Lower lobe of right lung (tissue), 2 donors: ENCODE data around the gene LGI2. TPM values are rescaled to one million over a fixed set of nuclear protein-coding genes. Genes with fewer than 3 reads are reported as not detected.

Experiments used
- ATAC-seq, 2 donors: fragments of 200-7000 bp; cut with Tn5 transposase; one replicate each; pipeline ENCODE4 v1.9.1; 2020 to 2022; ENCODE audit warnings: mild to moderate bottlenecking in 2 of 2, moderate library complexity in 2 of 2
- DNase-seq: peaks from one replicate; pipeline ENCODE4 v3.0.0-alpha.2; 2020
- H3K27ac ChIP-seq: fragments of 200-600 bp; one replicate; pipeline ENCODE4 v1.8.0; 2022
- H3K27me3 ChIP-seq: fragments of 200-600 bp; one replicate; pipeline ENCODE4 v1.8.0; 2022; ENCODE audit warnings: low read depth
- H3K36me3 ChIP-seq: fragments of 200-600 bp; one replicate; pipeline ENCODE4 v1.8.0; 2022; ENCODE audit warnings: mild to moderate bottlenecking
- H3K4me1 ChIP-seq: fragments of 200-600 bp; one replicate; pipeline ENCODE4 v1.8.0; 2022
- H3K4me3 ChIP-seq: fragments of 200-600 bp; one replicate; pipeline ENCODE4 v1.8.0; 2022; ENCODE audit warnings: mild to moderate bottlenecking
- H3K9me3 ChIP-seq: fragments of 200-600 bp; one replicate; pipeline ENCODE4 v1.8.0; 2022
- intact Hi-C: fragments of 100-400 bp; cut with DNase I; formaldehyde crosslinking; loops from one replicate; pipeline ENCODE4 v1.11.0; 2022
- long read RNA-seq: library from polyadenylated mRNA; unstranded; transcript quantifications from one replicate; pipeline ENCODE4 v2.0.0, GENCODE V29; 2021
- total RNA-seq: library from RNA; stranded (reverse); fragmentation: NEBNext Ultra II Directional; extraction: Animal tissue kit (Norgen Biotek cat#: 25700); gene quantifications from one replicate; pipeline ENCODE4 v1.2.1, GENCODE V29; 2021
- TF ChIP-seq, protein P1 (sequence below): fragments of 200-600 bp; IDR thresholded peaks from one replicate; pipeline ENCODE4 v1.8.0; 2022; ENCODE audit warnings: antibody characterized with exemption, mild to moderate bottlenecking
- donor health status: DM: no; HTN: yes; CAD: no; lungs with severe emphysema.

The LGI2 gene, protein sequence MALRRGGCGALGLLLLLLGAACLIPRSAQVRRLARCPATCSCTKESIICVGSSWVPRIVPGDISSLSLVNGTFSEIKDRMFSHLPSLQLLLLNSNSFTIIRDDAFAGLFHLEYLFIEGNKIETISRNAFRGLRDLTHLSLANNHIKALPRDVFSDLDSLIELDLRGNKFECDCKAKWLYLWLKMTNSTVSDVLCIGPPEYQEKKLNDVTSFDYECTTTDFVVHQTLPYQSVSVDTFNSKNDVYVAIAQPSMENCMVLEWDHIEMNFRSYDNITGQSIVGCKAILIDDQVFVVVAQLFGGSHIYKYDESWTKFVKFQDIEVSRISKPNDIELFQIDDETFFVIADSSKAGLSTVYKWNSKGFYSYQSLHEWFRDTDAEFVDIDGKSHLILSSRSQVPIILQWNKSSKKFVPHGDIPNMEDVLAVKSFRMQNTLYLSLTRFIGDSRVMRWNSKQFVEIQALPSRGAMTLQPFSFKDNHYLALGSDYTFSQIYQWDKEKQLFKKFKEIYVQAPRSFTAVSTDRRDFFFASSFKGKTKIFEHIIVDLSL
- 1.3 TPM for total RNA-seq
- long read RNA-seq, partial matches to known transcripts: 0 of 1 reads
- long read RNA-seq, other reads (novel, unspliced or antisense): 1 of 1 reads

DNA sequence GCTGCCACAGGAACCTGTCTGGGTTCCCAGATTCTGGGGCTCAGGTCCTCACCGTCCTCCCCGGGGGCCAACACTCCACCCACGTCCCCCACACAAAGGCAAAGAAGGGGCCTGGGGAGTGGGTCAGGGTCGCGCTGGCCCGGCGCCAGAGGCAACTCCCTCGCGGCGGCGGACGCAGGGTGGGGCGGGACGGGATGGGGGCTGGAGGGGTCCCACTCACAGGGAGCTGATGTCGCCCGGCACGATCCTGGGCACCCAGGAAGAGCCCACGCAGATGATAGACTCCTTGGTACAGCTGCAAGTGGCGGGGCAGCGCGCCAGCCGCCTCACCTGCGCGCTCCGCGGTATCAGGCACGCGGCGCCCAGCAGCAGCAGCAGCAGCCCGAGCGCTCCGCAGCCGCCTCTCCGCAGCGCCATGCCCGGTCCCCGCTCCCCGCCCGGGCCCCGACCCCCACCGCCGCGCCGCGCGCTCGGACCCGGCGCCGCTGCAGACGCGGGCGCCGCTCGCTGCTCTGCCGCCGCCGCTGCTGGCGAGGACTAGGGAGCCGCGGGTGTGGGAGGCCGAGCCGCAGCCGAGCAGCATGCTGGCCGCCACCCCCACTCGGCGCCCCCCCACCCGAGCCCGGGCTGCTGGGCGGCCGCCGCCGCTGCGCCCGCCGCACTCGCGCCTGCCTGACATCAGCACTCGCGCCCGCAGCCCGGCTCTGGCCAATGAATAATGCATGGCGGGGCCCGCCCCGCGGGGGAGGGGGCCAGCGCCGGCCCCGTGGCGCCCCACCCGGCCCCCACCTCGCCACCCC lies at the start of gene LGI2:
Gene LGI2 (minus strand): TSS at position 670 of the 800 bp plus-strand sequence. CDS start 253 bp downstream, at position 417.
- Histone ChIP-seq H3K27me3 (peaks cover 37% of the 10 kb centered on the region), H3K9me3 (no peaks in the 10 kb centered on the region), H3K36me3 (no peaks in the 10 kb centered on the region), H3K4me1 (peaks cover 11% of the 10 kb centered on the region), H3K4me3 (peak within 1 kb of the TSS; percentile 55), H3K27ac (no peak within 1 kb of the TSS)
- TF ChIP-seq, protein P1, sequence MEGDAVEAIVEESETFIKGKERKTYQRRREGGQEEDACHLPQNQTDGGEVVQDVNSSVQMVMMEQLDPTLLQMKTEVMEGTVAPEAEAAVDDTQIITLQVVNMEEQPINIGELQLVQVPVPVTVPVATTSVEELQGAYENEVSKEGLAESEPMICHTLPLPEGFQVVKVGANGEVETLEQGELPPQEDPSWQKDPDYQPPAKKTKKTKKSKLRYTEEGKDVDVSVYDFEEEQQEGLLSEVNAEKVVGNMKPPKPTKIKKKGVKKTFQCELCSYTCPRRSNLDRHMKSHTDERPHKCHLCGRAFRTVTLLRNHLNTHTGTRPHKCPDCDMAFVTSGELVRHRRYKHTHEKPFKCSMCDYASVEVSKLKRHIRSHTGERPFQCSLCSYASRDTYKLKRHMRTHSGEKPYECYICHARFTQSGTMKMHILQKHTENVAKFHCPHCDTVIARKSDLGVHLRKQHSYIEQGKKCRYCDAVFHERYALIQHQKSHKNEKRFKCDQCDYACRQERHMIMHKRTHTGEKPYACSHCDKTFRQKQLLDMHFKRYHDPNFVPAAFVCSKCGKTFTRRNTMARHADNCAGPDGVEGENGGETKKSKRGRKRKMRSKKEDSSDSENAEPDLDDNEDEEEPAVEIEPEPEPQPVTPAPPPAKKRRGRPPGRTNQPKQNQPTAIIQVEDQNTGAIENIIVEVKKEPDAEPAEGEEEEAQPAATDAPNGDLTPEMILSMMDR: no peak
- ATAC-seq (peak; percentile 60 to 61), DNase-seq (peak; percentile 55)
- intact Hi-C loops: no loop called here

DNA sequence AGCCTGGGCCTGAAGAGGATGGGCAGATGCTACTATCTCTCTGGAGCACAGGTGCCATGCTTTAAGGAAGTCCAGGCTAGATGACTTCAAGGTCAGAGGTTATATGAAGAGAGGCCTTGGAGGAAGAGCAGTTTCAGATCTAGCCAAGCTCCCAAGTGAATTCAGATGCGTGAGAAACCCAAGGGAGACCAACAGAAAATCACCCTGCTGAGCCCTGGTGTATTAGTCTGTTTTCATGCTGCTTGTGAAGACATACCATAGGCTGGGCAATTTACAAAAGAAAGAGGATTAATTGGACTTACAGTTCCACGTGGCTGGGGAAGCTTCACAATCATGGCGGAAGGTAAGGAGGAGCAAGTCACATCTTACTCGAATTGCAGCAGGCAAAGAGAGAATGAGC lies 47.8 kb upstream of the LGI2 start:
- Histone ChIP-seq H3K36me3 (no peaks in the 10 kb centered on the region), H3K27ac (no peak overlapping the region), H3K27me3 (no peaks in the 10 kb centered on the region), H3K4me3 (no peak overlapping the region), H3K4me1 (no peaks in the 10 kb centered on the region), H3K9me3 (no peaks in the 10 kb centered on the region)
- intact Hi-C loops: no loop called here
- TF ChIP-seq, protein P1: no peak
- ATAC-seq (no peak), DNase-seq (no peak)

DNA sequence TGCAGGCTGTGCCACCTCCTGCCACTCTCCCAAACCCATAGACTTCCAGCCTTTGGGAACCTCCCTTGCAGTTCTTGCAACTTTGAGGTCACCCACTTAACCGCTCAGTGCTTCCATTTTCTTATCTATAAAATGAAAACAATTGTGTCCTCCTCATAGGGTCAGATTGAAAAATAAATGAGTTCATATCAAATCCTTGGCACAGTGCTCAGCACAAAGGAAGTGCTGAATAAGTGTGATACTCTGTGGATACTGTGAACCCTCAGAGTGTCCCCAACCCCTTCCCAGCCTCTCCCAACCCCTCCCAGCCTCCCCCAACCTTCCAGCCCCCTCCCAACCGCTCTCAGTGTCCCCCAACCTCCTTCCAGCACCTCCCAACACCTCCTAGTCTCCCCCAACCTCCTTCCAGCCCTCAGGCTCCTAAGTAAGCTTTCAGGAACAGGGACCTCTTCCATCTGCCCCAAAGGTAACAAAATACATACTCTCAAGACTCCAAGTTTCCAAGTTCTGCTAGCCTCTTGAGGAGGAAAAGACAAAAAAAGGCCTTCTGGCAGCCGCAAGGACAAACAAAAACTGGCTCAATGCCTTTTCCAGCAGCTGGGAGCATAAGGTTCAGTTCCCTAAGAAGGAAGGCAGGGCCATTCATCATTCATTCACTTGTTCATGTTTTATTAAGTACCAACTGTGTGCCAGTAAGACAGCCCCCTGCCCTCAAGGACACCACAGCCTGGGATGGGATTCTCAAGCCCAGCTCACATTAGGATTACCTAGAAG lies 46.1 kb upstream of the LGI2 start:
- Histone ChIP-seq H3K4me1 (no peaks in the 10 kb centered on the region), H3K4me3 (no peak overlapping the region), H3K9me3 (no peaks in the 10 kb centered on the region), H3K36me3 (no peaks in the 10 kb centered on the region), H3K27me3 (no peaks in the 10 kb centered on the region), H3K27ac (no peak overlapping the region)
- TF ChIP-seq, protein P1: no peak
- intact Hi-C loops: no loop called here
- ATAC-seq (no peak), DNase-seq (no peak)

DNA sequence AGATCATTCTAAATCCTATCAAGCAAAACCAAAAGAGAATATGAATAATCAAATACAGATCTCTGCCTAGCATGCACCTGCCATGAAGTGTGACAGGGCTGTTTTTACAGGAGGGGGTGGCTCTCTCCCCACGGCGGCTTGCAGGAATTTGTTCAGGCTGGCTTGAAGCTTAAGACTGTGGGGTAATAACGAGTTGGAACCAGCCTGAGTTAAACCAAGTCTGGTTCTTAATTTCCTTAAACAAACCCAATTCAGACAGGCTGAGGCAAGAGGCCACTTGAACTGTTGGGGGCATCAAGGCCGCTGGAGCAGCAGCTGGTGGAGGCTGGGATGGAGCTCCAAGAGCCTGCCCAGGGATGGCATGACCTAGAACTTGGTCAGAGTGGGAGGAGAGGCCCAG lies 45.1 kb upstream of the LGI2 start:
- TF ChIP-seq, protein P1: no peak
- H3K36me3 ChIP-seq: no peaks in the 10 kb centered on the region
- no peaks in the 10 kb centered on the region for H3K4me1 ChIP-seq
- no peaks in the 10 kb centered on the region for H3K9me3 ChIP-seq
- H3K27me3 ChIP-seq: no peaks in the 10 kb centered on the region
- intact Hi-C loops: no loop called here
- no peak for ATAC-seq
- no peak for DNase-seq
- no peak overlapping the region for H3K4me3 ChIP-seq
- no peak overlapping the region for H3K27ac ChIP-seq

DNA sequence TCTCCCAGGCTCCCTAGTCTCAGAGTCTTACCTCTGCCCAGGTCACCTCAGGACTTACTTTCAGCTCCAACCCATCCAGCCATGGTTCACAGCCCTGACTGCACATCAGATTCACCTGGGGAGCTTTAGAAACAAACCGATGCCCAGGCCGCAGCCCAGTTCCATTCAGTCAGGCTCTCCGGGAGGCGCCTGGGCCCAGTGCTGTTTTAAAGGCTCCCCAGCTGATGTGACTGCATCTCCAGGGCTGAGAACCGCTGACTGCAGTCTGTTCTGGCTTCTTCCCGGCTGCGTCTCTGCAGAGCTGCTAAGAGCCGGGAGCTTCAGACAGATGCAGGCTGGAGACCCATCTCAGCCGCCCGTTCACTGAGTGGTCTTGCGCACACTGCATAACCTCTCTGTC lies 44.4 kb upstream of the LGI2 start:
- ATAC-seq (no peak), DNase-seq (no peak)
- no peak overlapping the region for H3K27ac ChIP-seq

More for the DNA sequence above, 44.4 kb upstream of the LGI2 start:
- H3K27me3 ChIP-seq: no peaks in the 10 kb centered on the region
- intact Hi-C loops: no loop called here
- no peaks in the 10 kb centered on the region for H3K9me3 ChIP-seq
- no peaks in the 10 kb centered on the region for H3K4me1 ChIP-seq
- H3K4me3 ChIP-seq: no peak overlapping the region
- no peaks in the 10 kb centered on the region for H3K36me3 ChIP-seq
- TF ChIP-seq, protein P1: no peak
